ENCODE data around the gene CLEC20A.

CLEC20A gene

DNA sequence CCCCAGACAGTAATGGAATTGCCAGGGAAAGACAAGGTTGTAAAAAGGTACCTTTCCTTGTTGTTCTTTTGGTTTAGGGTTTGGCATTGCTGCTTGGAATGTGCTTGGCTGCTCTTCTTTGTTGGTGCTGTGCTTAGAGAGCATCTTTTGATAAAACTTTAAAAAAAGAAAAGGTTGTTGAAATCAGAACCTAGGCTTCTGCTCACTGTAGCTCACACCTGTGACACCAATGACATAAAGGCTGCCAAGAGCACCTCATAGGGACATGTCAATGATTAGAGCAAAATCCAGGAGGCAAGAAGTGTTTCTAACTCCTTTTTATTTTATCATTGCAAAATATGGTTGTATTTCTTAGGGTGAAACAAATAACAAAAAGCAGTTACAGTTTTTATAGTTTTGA, 28.9 kb downstream of the CLEC20A start:
- H3K4me3 ChIP-seq (replicated peaks; ENCODE audit: low read depth, low read length) = no peak overlapping the region
- TF ChIP-seq, protein P1, sequence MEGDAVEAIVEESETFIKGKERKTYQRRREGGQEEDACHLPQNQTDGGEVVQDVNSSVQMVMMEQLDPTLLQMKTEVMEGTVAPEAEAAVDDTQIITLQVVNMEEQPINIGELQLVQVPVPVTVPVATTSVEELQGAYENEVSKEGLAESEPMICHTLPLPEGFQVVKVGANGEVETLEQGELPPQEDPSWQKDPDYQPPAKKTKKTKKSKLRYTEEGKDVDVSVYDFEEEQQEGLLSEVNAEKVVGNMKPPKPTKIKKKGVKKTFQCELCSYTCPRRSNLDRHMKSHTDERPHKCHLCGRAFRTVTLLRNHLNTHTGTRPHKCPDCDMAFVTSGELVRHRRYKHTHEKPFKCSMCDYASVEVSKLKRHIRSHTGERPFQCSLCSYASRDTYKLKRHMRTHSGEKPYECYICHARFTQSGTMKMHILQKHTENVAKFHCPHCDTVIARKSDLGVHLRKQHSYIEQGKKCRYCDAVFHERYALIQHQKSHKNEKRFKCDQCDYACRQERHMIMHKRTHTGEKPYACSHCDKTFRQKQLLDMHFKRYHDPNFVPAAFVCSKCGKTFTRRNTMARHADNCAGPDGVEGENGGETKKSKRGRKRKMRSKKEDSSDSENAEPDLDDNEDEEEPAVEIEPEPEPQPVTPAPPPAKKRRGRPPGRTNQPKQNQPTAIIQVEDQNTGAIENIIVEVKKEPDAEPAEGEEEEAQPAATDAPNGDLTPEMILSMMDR (IDR thresholded peaks at IDR 0.05; ENCODE audit: low read depth, low read length, missing control alignments) = no peak
- no peak for DNase-seq (ENCODE audit: extremely low read depth, low read depth)

DNA sequence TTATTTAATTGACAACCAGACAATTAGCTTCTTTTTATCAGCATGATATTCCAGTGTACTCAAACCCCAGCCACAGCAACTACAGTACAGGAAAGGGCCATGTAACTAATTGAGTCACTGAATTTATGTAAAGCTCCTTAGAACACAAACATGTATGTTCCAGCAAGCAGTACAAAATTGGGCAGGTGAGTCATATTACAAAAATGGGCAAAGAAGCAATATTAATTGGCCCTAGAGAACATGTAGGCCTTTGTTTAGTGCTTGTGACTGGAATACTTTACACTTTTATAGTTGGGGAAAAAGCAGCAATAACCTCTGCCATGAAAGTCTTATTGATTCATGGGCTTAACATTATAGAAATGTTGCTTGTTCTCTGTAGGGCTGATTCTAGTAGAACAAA, 31.8 kb downstream of the CLEC20A start:
- TF ChIP-seq, protein P1 (IDR thresholded peaks at IDR 0.05; ENCODE audit: low read depth, low read length, missing control alignments) = no peak
- DNase-seq (ENCODE audit: extremely low read depth, low read depth) = no peak
- no peak overlapping the region for H3K4me3 ChIP-seq (replicated peaks; ENCODE audit: low read depth, low read length)

DNA sequence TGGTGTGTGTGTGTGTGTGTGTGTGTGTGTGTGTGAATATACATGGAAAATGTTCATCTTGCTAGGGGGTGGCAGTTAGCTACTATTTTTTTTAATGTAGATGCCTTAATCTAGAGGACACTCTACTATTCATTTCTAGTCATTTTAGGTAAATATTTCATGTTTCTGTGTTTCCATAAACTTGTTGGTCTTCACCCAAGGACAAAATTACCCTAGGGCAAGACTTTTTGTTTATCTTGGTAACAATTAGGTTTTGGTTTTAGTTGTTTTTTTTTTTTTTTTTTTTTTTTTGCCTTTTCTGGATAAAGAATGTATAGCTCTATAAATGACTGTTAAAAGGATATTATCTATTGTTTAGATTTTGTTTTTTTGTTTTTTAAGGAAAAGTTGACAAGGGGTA, 32.2 kb downstream of the CLEC20A start:
- no peak overlapping the region for H3K4me3 ChIP-seq (replicated peaks; ENCODE audit: low read depth, low read length)
- no peak for DNase-seq (ENCODE audit: extremely low read depth, low read depth)
- TF ChIP-seq, protein P1 (IDR thresholded peaks at IDR 0.05; ENCODE audit: low read depth, low read length, missing control alignments) = no peak

DNA sequence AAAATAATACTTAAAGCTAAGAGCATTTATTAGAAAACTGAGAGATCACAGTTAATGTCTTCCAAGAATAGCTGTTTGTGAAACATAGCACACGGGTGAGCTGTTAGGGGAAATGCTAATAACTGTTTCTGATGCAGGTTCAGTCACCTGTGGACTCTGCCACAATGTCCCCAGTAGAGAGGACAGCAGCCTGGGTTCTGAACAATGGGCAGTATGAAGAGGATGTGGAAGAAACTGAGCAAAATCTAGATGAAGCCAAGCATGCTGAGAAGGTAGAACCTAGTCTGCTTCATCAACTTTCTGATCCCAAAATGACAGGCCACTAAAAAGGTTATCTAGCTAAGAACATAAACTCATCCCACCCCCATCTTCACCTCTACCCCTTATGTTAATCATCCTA, 32.6 kb downstream of the CLEC20A start:
- TF ChIP-seq, protein P1 (IDR thresholded peaks at IDR 0.05; ENCODE audit: low read depth, low read length, missing control alignments) = no peak
- DNase-seq (ENCODE audit: extremely low read depth, low read depth) = no peak
- H3K4me3 ChIP-seq (replicated peaks; ENCODE audit: low read depth, low read length) = no peak overlapping the region

DNA sequence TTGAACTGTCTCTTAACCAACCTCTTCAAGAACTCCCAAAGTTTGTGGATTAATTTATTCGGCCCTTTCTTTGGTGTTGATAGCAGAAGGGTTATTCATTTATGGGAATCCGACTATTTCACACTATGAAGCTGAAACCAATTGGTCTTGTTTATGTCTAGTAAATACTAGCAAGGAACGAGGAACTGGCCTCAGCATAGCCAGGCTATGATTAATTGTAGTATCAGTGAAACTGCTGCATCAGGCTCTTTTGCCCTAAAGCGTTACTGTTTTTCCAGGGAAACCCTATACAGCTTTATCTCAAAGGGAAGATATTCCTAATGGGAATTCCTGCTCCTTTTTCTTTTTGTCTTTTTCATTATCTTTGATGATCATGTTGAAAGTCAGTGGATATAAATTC, 35.1 kb downstream of the CLEC20A start:
- no peak overlapping the region for H3K4me3 ChIP-seq (replicated peaks; ENCODE audit: low read depth, low read length)
- TF ChIP-seq, protein P1 (IDR thresholded peaks at IDR 0.05; ENCODE audit: low read depth, low read length, missing control alignments) = no peak
- DNase-seq (ENCODE audit: extremely low read depth, low read depth) = no peak

DNA sequence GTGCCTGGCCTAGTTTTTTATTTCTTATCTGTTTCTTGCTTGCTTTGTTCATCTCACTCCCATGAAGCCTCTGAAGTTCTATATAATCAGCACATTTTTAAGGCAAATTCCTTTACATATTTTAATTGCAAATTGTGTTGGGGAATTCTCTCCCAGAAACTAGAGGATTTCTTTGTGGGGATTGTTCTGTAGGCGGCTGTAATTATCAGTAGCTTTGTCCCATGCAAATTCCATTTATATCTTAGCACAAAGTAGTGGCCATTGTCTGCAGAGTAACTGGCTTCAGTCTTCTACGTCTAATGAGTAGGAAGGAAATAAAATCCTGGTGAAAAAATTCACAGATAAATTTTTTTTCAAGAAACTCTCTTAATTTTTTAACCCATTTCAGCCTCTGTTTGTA, 35.7 kb downstream of the CLEC20A start:
- TF ChIP-seq, protein P1 (IDR thresholded peaks at IDR 0.05; ENCODE audit: low read depth, low read length, missing control alignments) = no peak

DNA sequence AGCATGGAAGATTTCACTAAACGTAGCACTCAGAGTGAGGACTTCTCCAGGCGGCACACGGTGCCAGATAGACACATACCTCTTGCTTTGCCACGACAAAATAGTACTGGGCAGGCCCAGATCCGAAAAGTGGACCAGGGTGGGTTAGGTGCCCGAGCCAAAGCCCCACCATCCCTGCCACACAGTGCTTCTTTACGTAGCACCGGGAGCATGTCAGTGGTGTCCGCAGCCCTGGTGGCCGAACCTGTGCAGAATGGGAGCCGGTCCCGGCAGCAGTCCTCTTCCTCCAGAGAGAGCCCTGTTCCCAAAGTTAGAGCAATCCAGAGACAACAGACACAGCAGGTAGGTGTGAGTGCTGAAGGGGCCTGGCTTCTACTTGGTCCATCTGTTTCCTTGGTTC, 38.6 kb downstream of the CLEC20A start:
- TF ChIP-seq, protein P1 (IDR thresholded peaks at IDR 0.05; ENCODE audit: low read depth, low read length, missing control alignments) = no peak
- no peak overlapping the region for H3K4me3 ChIP-seq (replicated peaks; ENCODE audit: low read depth, low read length)
- DNase-seq (ENCODE audit: extremely low read depth, low read depth) = no peak

More for the DNA sequence above, 35.7 kb downstream of the CLEC20A start:
- no peak overlapping the region for H3K4me3 ChIP-seq (replicated peaks; ENCODE audit: low read depth, low read length)
- DNase-seq (ENCODE audit: extremely low read depth, low read depth) = no peak
